Measurements from ENCODE around the gene SKAP1.
"Not testable (repeated sequence)": the region's sequence is repeated elsewhere in the genome, so short reads cannot be mapped to it uniquely, and the experiment has no call there.

SKAP1 gene

DNA sequence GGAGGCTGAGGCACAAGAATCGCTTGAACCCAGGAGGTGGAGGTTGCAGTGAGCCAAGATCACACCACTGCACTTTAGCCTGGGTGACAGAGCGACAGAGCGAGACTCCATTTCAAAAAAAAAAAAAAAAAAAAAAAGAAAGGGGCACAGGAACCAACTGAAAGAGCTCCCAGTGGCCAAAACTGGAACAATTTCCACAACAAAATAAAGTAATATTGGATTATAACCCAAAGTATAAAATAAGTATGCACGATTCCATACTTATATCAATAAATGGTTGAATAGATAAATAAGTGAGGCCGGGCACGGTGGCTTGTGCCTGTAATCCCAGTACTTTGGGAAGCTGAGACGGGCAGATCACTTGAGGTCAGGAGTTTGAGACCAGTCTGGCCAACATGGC is 19.2 kb downstream of the SKAP1 start:
- DNase-seq: not testable (repeated sequence)

DNA sequence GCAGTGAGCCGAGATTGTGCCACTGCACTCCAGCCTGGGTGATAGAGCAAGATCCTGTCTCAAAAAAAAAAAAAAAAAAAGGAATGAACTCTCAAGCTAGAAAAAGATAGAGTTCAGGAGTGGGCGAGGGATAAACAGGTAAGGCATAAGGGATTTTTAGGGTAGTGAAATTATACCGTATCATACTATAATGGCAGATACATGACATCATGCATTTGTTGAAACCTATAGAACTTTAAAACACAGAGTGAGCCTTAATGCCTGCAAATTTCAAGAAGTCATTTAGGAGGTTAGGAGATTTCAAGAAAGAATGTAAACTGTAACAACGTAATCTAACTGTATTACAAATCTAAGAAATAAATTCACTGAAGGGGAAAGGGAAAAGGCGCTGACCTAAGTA is 20.4 kb downstream of the SKAP1 start:
- DNase-seq: no peak

DNA sequence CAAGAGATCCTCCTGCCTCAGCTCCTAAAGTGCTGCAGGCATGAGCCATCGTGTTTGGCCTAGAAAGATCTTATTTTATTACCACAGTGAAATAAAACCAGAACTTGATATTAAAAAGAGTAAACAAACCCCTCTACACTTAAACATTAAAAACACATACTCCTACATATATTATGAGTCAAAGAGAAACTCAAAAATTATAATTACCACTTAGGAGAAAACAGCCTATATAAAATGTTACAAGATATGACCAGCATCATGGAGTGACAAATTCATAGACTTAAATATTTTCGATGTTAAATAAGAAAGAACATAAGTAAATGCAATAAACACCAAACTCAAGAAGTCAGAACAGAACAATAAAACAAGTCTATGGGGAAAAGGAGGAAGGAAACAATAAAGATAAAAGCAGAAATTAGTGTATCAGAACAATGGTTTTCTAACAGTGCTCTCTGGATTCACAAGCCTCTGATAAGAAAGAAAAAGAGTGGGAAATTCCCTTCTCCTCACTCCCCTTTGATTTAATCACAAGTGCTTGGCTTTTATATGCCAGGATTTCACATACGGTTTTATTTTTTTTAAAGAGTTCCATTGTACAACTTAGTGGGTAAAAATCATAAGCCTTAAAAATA is 23.0 kb downstream of the SKAP1 start:
- no peak for DNase-seq

DNA sequence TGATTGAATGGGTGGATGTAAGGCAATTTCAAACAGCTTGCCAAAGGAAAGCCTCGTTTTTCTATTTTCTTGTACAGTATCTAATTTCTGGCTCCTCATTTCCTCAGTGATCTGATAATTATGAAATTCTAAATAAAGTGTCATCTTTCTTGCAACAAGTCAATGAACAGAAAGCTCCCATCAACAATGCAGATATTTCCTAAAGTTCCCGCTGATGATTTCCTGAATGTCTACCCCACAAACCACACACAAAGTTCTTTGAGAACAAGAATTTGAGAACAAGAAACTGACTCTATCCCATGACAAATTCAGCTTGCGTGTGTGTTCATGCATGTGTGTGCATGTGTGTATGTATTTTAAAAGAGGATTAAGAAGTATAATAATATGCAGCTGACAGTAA is 35.2 kb downstream of the SKAP1 start:
- DNase-seq: no peak

DNA sequence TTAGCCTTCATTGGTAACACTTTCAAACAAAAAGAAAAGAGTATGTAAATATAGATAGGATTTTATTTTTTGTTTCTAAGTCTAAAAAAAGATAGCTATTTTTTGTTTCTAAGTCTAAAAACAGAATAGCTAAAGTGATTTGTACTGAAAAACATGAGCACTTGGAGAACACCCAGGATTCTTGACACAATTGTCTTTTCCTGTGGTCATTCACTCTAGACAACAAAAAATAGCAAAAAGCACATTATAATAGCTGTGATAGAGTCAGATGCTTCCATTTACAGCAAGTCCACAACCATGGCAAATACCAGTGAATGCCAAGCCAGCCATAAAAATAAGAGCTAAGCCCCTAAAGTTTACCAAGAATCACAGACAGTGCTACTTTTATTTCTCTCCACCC is 36.7 kb downstream of the SKAP1 start:
- no peak for DNase-seq

DNA sequence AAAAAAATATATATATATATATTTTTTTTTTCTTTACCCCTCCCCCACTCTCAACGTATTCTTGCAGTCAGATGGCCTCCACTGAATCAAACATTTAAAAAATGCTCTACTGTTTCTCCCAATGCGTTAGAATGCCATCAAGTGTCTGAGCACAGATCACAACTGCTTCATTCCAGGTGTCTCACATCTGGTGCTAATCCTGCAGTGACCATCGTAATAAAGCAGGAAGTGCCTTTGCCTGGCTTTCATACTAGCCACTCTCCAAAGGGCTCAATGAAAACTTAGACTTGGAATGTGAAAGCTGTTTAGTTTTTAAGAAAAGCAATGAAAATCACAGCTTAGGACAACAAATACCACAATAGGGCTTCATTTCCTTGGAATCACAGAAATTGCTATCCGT is 37.2 kb downstream of the SKAP1 start:
- DNase-seq: no peak

DNA sequence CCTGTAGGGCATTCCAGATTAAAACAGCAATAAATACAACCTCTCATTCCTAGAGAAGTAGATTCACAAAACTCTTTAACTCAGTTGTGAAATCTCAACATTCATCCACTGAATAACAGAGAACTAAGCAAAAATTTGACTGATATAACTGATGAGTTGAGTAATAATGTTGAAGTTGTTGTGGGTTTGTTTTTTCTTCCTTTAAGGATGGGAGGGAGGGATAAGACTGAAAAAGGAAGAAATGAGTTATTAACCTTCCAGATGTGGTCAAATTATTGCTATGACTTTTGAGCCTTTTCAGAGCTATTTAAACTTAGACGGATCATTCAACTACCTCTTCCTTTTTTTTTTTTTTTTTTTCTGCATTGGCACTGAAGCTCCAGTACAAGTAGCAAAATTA is 38.6 kb downstream of the SKAP1 start:
- no peak for DNase-seq

DNA sequence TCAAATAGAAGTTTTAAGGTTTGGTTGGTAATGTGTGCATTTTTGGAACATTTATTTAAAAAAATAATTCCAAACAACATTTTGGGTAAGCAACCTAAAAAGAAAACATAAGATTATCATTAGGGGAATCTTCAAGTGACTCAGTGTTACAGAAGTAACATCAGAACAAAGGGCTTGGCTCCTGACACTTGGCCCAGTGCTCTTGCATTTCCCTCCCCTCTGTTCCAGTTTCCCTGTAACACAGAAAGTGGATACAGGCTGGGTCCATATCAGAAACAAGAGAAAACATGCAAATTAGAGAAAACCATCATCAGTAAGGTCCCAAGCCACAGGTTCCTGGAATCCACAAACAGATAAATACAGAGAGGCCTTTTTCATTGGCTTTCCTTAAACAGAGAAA is 40.1 kb downstream of the SKAP1 start:
- no peak for DNase-seq

DNA sequence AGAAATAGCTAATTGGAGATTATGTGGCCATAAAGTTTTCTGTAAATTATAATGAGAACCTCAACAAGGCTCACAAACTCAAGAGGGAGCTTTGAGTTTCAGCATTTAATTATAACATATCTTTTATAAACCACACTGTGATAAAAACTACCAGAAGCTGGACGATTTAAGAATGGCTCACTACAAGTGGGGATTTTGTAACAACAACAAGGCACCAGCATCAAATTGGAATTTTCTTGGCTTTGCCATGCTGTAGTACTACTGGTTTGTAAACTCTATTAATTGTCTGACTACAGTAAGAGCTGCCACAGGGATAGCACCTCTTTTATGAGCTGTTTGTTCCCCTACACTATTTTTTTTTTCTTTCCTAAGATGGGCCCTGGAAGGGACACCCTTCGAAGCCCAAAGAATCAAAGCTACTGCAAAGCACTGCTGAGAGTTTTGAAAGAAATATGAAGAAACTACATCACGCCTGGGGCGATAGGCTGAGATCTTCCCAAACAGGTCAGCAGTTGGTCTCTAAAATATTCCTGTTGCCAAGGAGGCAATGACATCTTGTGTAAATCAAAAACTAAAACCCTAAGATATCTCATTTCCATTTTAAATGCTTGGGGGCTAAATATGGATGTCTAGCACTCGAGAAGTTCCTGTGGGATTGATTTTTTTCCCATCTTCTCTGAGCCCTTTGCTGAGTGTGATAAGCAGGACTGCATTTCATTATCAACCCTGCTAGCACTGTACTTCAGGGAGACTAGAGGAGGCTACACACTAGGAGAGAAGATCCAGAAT is 40.9 kb downstream of the SKAP1 start:
- DNase-seq: no peak

DNA sequence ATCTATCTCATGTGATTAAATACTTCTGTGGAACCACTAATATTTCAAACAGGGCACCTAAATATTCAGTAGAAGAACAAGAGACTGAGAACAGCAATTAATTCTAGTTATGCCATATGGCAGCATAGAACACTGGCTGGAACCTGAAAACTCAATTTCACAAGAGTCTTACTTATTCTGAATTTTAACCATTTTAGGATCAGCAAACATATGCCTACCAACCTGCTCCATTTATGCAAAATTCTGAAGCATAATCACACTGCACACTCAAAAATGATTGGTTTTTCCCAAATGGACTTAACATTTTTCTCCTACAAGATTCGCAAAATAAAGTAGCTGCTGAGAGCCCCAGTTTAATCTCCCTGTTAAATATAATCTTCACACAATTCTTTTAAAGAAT is 43.2 kb downstream of the SKAP1 start:
- DNase-seq: no peak

DNA sequence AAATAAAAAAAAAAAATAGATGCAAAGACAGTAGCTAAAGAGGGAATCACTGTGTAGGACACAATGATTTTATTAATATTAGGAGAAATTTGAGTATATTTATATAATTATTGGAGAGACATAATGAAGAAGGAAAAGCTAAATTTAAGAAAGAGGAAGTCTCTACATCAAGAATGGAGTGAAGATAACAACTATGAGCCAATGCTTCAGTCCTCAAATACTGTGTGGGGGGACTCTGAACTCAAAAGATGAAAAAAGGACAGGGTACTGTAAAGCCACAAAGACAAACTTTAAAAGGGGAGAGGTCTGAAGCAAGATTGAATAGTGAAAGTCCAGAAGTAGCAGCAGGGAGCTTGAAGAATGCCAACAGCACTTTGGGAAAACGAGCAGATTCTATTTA is 44.7 kb downstream of the SKAP1 start:
- no peak for DNase-seq

DNA sequence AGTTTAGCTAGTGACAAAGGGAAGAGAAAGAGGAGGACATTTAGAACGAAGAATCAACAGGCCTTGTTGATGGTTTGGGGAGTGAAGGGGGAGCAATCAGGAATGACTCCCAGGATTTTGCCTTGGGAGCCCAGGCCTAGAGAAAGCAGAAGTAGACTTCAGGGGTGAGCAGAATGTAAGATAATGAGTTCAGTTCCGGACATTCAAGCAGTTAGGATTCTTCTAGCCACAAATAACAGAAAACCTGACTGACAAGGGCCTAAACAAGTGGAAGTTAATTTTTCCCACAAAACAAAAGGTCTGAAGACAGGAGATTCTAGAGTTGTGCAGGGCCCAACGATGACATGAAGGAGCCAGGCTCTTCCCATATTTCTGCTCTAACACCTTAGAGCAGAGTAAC is 45.9 kb downstream of the SKAP1 start:
- no peak for DNase-seq

DNA sequence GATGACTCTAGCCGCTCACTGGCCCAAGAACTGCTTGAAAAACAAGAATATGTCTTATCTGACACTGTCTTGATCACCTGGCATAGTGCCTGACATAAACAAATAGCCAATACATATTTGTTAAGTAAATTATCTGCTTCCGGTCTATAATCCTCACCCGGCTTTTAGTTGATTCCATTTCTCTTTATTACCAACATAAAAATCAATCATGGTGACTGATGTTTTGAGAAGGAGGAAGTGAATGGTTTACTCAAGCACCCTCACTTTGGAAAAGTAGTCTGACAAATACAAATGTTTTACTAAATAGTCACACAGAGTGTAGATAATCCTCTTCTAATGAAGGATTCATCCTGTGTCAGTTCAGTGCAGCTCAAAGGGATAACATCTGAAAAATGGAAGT is 47.0 kb downstream of the SKAP1 start:
- DNase-seq: no peak

DNA sequence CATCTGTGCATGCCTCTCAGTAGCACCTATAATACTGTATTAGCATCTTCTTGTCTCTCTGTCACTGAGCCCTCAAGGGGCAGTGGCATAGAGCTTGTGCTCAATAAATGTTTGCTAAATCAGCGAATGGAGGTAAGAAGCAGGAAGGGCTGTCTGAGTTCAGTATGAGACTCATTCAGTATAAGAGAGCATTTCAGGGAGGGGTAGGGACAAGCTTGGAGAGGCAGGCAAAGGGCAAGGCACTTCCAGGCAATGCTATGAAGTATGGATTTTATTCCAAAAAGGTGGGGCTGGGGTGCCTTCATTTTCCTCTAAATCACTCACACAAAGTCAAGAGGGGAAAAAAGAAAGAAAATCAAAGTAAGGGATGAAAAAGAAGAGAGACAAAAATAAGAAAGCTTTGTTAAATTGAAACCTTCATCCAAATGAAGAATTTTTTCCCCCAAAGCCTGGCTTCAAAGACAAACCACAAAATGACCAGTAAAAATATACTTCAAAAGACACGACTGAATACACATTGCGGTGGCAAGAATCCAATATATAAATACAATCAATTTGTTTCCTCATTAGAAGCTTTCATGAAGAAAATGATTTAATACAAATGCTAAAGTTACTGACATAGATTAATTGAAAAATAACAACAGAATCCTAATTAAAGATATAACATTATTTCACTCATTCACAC is 51.2 kb downstream of the SKAP1 start:
- DNase-seq: no peak

DNA sequence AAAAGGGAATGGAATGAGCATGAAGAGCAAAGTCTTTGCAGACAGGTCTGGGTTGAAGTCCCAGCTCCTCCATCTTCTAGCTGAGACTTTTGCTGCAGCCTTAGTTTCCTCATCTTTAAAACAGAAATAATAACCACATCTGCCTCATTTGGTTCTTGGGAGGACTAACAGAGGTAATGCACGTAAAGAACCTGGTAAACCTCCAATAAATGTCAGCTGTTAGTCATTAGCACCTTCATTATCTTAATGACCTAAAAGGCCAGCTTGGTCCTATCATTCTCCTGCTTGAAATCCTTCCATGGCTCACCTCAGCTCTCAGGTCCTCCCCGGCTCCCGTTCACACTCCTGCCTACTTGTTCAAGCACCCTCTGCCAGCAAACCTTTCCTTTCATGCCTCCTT is 51.8 kb downstream of the SKAP1 start:
- no peak for DNase-seq

DNA sequence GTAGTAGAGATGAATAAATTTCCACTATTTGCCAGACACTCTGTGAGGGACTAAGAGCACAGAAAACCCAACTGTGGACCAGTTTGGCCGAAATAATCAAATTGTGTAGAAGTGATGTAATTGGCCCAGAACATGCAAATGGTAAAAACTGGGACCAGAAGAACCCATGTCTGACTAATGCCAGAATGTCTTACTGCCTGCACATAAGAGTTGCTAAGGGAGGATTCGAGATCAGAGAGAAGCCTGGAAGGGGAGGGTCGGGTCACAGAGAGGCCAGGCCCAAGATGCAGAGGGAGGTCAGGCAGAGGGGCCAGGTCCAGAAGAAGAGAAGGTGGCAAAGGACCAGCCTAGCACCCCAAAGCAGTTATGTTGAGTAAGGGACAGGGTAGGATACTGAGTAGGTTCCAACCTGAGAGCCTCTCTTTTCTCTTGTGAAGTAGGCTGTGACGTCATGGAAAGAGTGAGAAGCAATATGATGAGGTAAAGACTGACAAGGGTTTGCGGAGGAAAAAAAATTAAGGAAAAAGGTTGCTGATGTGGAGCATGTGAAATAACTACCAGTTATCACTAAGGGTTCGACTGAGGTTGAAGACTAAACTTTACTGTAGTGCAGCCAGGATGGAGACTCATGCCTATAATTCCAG is 53.2 kb downstream of the SKAP1 start:
- DNase-seq: no peak

DNA sequence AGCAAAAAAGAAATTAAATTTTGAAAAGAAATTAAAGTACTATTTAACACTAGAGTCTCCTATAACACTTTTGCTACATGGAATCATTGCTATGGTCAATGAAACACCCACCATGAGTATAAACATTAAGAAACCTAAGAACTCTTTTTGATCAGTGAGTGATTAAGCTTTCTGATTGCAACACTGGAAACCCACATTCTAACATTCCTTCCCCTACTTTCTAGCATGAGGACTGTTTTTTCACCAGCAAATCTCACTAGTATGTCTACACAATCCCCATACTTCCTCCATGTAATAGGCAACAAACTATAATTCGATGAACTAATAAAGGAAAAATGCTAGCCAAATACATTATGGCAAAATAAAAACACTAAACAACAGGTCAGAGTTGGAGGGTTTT is 54.7 kb downstream of the SKAP1 start:
- no peak for DNase-seq

DNA sequence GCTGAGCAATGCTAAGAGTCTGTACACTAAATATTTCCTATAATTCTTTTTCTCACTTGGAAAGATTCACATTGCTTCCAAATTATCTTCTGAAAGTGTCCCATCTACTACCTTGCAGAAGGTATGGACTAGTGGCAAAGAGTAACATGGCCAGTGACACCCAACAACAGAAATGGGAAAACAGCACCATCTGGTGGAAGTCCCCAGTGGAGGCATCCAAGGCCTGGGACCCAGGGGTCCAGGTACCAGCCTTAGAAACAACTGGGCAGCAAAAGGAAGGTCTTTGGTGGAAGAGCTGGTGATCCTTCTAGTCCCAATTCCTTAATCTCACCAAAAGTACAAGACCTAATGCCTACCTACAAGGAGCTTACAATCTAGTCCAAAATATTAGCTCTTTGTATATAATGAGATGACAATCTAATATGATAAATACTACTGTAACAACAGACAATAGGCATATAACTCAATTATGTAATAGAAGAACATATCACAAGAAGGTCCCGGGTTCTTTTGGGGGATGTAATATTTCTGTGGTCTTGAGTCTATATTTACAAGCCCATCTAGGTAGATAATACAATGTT is 55.3 kb downstream of the SKAP1 start:
- DNase-seq: no peak

DNA sequence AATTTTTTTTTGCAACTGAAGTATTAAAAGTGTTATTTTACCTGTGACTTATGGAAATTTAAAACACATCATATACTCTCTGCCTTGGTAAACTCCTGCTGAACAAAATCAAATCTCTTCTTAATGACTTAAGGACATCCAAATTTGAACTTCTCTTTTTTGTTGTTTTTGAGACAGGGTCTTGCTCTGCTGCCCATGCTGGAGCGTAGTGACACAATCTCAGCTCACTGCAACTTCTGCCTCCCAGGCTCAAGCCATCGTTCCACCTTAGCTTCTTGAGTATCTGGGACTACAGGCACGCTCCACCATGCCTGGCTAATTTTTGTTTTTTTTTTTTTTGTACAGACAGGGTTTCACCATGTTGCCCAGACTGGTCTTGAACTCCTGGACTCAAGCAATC is 56.1 kb downstream of the SKAP1 start:
- DNase-seq: no peak

DNA sequence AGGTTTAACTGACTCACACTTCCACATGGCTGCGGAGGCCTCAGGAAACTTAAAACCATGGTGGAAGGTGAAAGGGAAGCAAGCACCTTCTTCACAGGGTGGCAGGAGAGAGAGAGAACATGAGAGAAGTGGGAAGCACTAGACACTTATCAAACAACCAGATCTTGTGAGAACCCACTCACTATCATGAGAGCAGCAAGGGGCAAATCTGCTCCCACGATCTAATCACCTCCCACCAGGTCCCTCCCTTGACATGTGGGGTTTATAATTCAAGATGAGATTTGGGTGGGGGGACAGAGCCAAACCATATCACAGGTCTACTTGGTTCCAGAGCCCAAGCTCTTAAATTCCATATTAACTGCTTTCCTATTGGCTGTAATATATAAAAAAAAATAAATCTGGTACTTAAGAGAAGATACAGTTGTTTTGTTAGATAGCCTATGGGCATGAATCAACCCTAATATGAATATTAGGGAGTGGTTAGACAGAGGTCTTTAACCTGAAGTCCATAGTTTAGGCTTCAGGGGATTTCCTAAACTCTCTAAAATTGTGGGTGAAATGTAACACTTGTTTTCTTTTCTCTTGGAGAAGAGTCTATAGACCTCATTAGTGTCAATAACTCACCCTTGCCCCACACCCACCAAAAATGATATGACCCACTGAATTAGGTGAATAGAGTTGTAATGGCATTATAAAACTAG is 56.7 kb downstream of the SKAP1 start:
- DNase-seq: no peak

DNA sequence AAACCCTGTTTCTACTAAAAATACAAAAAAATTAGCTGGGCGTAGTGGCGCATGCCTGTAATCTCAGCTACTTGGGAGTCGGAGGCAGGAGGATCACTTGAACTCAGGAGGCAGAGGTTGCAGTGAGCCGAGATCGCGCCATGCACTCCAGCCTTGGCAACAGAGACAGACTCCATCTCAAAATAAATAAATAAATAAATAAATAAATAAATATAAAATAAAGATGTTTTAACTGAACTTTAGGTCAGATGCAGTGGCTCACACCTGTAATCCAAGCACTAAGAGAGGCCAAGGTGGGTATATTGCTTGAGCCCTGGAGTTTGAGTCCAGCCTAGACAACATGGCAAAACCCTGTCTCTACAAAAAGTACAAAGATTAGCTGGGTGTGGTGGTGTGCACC is 61.0 kb downstream of the SKAP1 start:
- not testable (repeated sequence) for DNase-seq

DNA sequence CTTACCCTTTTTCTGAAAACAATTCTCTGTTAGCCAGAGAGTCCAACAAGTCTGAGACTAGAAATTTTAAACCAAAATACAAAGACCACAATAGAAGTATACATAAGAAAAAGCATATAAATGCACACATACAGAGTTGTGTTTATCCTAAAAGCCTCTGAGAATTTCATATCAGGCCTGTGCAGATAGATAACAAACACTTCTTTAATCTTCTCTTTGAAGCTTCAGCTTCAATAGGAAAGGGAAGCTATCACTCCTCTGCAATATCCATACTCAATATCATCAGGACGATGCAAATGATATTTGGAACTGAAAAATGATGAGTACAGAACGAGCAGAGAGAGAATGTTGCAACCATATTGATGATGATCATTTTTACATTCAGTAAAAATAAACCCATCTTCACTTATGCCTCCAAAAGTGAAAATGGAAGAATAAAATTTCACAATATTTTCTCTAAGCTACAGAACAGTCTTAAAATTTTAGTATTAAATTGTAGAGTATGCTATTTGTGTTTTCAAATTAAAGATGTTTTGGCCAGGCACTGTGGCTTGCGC is 61.6 kb downstream of the SKAP1 start:
- no peak for DNase-seq

All from eye (tissue), 1 donor.